ENCODE data around the gene GLYATL3. TPM values are rescaled to one million over a fixed set of nuclear protein-coding genes. Genes with fewer than 3 reads are reported as not detected.
"Not testable (repeated sequence)": the region's sequence is repeated elsewhere in the genome, so short reads cannot be mapped to it uniquely, and the experiment has no call there.

Gene GLYATL3
- total RNA-seq (not detected), polyA plus RNA-seq (not detected), total RNA-seq (0 to 0.09 (median 0) reads per million in 6 experiments)

DNA sequence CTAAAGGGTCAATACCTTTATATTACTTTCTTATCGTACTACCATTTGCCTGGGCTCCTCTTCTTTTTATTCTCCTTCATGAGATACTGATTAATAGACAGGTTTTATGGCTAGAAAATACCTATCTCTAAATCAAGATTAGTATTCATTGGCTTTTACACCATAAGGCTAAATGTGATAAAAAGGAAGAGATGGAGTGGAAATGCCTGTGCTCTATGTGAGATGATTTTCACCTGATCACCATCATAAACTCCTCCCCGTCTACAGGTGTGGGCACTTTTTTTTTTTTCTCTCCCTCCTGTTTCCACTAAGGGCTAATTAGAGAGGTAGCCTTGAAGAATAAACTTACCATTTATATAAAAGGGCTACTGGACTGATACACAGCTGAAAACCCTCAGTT, at the start of gene GLYATL3:
Gene GLYATL3 (plus strand): TSS at position 301 of the 400 bp plus-strand sequence. CDS start 12,068 bp downstream, outside the sequence.
- Mint-ChIP-seq H3K36me3 (peaks cover 0 to 2% (median 0%) of the 10 kb centered on the region in 3 donors), H3K4me3 (no peak within 1 kb of the TSS), H3K9me3 (no peaks in the 10 kb centered on the region), H3K4me1 (no peaks in the 10 kb centered on the region), H3K27ac (no peak within 1 kb of the TSS), H3K27me3 (peaks cover 0 to 8% (median 3%) of the 10 kb centered on the region in 5 donors)
- DNase-seq (no peak), ATAC-seq (no peak)
- POLR2A ChIA-PET = no interaction called here

DNA sequence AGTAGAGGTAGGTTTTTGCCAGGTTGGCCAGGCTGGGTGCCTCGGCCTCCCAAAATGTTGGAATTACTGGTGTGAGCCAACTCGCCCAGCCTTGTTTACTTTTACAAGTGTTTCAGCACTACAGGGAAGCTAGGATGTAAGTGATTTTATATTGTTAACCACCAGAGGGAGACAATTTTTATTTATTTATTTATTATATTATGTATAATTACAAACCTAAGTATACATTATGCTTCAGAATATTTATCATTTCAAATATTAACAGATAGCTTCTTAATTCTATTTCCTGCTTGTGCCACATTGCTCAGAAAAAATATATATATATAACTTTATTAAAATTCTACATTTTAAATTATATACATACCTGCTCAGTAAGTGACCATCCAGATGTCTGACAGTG, 46.5 kb upstream of the GLYATL3 start:
- no peaks in the 10 kb centered on the region for H3K27me3 Mint-ChIP-seq
- POLR2A ChIA-PET = no interaction called here
- H3K36me3 Mint-ChIP-seq = peaks cover 0 to 65% (median 14%) of the 10 kb centered on the region in 3 donors
- no peak for ATAC-seq
- no peak overlapping the region for H3K4me3 Mint-ChIP-seq
- no peaks in the 10 kb centered on the region for H3K9me3 Mint-ChIP-seq
- H3K4me1 Mint-ChIP-seq = peaks cover 0 to 7% (median 1%) of the 10 kb centered on the region in 4 donors
- no peak for DNase-seq
- no peak overlapping the region for H3K27ac Mint-ChIP-seq

DNA sequence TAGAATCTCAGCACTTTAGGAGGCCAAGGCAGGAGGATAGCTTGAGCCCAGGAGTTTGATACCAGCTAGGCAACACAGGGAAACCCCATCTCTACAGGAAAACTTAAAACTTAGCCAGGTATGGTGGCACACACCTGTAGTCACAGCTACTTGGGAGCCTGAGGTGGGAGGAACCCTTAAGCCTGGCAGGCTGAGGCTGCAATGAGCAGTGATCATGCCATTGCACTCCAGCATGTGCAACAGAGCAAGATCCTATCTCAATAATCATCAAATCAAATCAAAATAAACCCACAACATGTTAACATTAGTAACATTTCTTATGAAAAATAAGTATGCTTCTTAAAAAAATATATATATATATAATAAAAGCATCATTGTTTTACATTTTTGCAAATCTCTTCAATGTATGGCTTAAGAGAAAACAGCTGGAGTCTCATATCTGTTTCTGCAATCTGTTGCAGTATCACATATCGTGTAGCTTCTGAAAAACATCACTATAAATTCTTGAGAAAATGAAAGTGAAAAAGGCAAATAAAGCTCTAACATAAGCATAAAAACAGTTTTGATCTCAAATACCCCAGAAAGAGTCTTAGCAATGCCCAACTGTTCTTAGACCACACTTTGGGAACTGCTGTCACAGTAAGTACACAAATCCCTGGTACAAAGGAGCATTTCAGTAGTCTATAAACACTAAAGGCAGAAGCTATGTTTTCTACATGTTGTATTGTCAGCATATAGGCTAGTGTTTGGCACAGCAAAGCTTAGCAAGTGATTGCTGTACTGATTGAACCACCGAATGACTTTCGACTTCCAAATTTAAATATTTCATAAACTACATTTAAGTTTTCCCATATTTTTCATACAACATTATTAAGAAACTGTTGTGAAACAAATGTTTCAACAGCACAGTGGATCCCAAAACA, 44.7 kb upstream of the GLYATL3 start:
- POLR2A ChIA-PET = no interaction called here
- ATAC-seq (no peak), DNase-seq (no peak)
- H3K4me1 Mint-ChIP-seq = peaks cover 0 to 22% (median 11%) of the 10 kb centered on the region in 4 donors
- peaks cover 0 to 61% (median 18%) of the 10 kb centered on the region in 3 donors for H3K36me3 Mint-ChIP-seq
- H3K4me3 Mint-ChIP-seq = no peak overlapping the region
- no peaks in the 10 kb centered on the region for H3K27me3 Mint-ChIP-seq
- H3K9me3 Mint-ChIP-seq = no peaks in the 10 kb centered on the region
- no peak overlapping the region for H3K27ac Mint-ChIP-seq

DNA sequence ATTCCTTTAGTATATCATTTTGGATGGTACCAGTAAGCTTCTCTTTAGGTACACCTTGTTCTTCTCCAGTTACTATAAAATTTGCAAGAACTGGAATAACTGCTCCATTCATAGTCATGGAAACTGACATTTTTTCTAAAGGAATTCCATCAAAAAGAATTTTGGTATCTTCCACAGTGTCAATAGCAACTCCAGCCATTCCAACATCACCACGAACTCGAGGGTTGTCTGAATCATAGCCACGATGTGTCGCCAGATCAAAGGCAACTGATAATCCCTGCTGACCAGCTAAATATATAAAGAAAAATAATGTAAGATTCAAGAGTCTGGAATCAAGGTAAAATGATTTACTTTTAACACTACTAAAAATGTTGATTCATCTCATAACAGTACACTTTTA, 42.0 kb upstream of the GLYATL3 start:
- DNase-seq (no peak), ATAC-seq (no peak)
- Mint-ChIP-seq H3K27ac (no peak overlapping the region), H3K36me3 (peaks cover 0 to 40% (median 12%) of the 10 kb centered on the region in 3 donors), H3K9me3 (no peaks in the 10 kb centered on the region), H3K4me3 (no peak overlapping the region), H3K27me3 (no peaks in the 10 kb centered on the region), H3K4me1 (peaks cover 12 to 37% (median 33%) of the 10 kb centered on the region in 4 donors)
- POLR2A ChIA-PET = no interaction called here

DNA sequence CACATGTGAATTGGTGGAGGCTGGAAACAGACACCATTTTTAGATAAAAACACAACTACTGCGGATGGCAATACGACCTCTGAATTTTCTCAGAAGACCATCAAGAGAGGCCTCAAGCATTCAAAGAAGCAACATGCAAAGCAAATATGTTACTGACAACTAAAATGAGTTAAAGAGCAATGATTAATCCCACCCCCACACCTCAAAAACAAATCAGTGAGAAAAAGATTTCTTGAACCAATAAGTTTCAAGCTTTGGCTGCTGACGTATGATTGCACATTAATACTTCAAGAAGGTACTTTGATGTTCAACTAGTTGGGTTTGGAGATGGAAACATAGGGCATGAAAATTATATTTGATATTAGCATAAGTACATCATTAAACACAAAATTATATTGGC, 37.7 kb upstream of the GLYATL3 start:
- peaks cover 0 to 20% (median 9%) of the 10 kb centered on the region in 3 donors for H3K36me3 Mint-ChIP-seq
- ATAC-seq = no peak
- peak overlapping the region; percentile 94 to 100 (median 96) for H3K4me3 Mint-ChIP-seq
- H3K9me3 Mint-ChIP-seq = no peaks in the 10 kb centered on the region
- no peaks in the 10 kb centered on the region for H3K27me3 Mint-ChIP-seq
- H3K4me1 Mint-ChIP-seq = peaks cover 29 to 64% (median 60%) of the 10 kb centered on the region in 4 donors
- peak in 2 of 10 donors; percentile 19 to 34 for DNase-seq
- H3K27ac Mint-ChIP-seq = peak overlapping the region; percentile 71 to 99 (median 96)
- POLR2A ChIA-PET = interaction anchor here (0.6 kb wide), 1 partner anchor 14 kb away, joined by 3 read pairs; no protein-coding TSS in a partner anchor

DNA sequence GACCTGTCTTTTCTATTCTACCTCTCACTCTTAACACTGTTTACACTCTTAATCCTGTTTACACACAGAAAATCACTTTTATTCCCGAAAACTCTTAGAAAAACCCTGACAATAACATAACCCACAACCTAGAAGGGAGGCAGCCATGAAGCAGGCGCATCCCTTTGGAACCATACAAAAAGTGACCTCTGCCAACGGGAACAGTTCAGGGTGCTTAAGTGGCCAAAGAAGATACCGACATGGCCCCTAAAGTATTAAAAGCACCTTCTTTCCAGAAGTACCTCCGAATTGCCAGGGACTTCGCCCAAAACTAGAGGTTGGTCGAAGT, 37.2 kb upstream of the GLYATL3 start:
- no peak for DNase-seq
- Mint-ChIP-seq H3K27ac (peak overlapping the region; percentile 93 to 99 (median 96)), H3K4me3 (peak overlapping the region; percentile 94 to 100 (median 96)), H3K9me3 (no peaks in the 10 kb centered on the region), H3K27me3 (no peaks in the 10 kb centered on the region), H3K4me1 (peaks cover 29 to 64% (median 60%) of the 10 kb centered on the region in 4 donors), H3K36me3 (peaks cover 0 to 17% (median 6%) of the 10 kb centered on the region in 3 donors)
- peak in 1 of 2 donors; percentile 4 for ATAC-seq
- POLR2A ChIA-PET = no interaction called here

DNA sequence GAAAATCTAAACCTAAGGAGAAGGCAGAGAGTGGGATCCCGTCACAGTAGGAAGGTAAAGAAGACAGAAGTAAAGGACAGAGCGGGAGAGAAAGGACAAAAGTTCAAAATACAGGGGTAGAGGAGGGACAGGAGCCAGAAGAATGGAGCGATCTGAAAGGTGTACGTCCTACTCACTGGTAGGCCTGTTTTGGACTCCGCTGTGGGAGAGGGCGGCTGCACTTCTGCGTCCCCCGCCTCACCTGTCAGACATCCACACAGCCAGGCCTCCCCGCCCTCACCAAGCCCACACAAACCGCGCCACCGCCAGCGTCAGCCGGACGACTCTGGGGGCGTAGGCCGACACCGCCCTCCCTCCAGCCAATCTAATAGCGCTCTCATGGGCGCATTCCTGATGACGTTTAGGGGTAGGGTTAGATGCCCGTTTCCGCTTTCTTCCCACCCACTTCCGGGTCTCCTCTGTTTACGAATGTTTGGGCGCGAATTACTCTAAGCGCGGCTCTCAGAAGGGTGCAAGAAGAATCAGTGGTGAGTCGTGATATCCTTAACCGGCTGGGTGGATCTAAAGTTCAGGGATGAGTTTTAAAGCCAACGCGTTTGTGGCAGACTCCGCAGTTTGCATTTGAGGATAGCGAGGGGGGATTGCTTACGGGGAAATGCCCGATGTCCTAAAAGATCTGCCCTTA, 36.7 kb upstream of the GLYATL3 start, which contains the start of the genes CENPQ and MMUT:
Gene CENPQ (plus strand): TSS at position 444 of the 685 bp plus-strand sequence. CDS start 6,807 bp downstream, outside the sequence.
Gene MMUT (minus strand): TSS at position 327 of the 685 bp plus-strand sequence. CDS start 3,787 bp downstream, outside the sequence.
- ATAC-seq (peak; percentile 95 to 99), DNase-seq (peak; percentile 74 to 96 (median 92))
- H3K4me3 Mint-ChIP-seq = peak within 1 kb of the TSS; percentile 94 to 100 (median 96)
- POLR2A ChIA-PET = no interaction called here
- peak within 1 kb of the TSS; percentile 93 to 99 (median 96) for H3K27ac Mint-ChIP-seq
- H3K4me1 Mint-ChIP-seq = peaks cover 29 to 68% (median 61%) of the 10 kb centered on the region in 4 donors
- peaks cover 0 to 13% (median 6%) of the 10 kb centered on the region in 3 donors for H3K36me3 Mint-ChIP-seq
- H3K27me3 Mint-ChIP-seq = no peaks in the 10 kb centered on the region
- H3K9me3 Mint-ChIP-seq = no peaks in the 10 kb centered on the region

DNA sequence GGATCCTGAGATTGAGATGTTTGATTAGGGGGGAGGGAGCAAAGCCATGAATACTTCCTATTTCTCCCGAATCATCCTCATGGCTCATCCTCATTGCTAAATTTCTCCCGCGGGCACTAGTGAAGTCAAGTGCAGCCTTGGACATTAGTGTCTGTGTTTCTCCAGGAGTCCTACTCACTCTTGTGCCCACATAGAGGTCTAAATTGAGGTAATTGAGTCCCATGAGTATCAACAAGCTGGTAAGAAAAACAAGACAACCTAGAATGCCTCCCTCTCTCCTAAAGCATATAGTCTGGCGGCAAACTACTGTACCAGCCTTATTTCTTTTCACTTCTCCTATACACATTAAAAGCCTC, 36.1 kb upstream of the GLYATL3 start:
- POLR2A ChIA-PET = no interaction called here
- H3K4me3 Mint-ChIP-seq = peak overlapping the region; percentile 94 to 100 (median 96)
- no peaks in the 10 kb centered on the region for H3K9me3 Mint-ChIP-seq
- H3K4me1 Mint-ChIP-seq = peaks cover 29 to 70% (median 60%) of the 10 kb centered on the region in 4 donors
- no peak for DNase-seq
- peaks cover 0 to 7% (median 3%) of the 10 kb centered on the region in 3 donors for H3K36me3 Mint-ChIP-seq
- no peaks in the 10 kb centered on the region for H3K27me3 Mint-ChIP-seq
- no peak for ATAC-seq
- peak overlapping the region; percentile 93 to 99 (median 96) for H3K27ac Mint-ChIP-seq

DNA sequence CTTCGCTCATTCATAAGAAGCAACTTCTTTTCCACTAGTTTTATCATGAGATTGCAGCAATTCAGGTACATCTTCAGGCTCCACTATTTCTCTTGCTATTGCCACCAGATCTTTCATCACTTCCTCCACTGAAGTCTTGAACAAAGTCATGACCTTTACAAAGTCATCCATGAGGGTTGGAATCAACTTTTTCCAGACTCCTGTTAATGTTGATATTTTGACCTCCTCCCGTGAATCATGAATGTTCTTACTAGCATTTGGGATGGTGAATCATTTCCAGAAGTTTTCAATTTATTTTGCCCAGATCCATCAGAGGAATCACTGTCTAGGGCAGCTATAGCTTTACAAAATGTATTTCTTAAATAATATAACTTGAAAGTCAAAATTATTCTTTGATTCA, 35.0 kb upstream of the GLYATL3 start:
- no peaks in the 10 kb centered on the region for H3K27me3 Mint-ChIP-seq
- POLR2A ChIA-PET = no interaction called here
- H3K4me3 Mint-ChIP-seq = peak overlapping the region in 9 of 10 donors; percentile 7 to 99 (median 48)
- ATAC-seq (no peak), DNase-seq (no peak)
- no peaks in the 10 kb centered on the region for H3K36me3 Mint-ChIP-seq
- H3K9me3 Mint-ChIP-seq = no peaks in the 10 kb centered on the region
- H3K27ac Mint-ChIP-seq = peak overlapping the region in 2 of 10 donors; percentile 1 to 78
- H3K4me1 Mint-ChIP-seq = peaks cover 29 to 63% (median 51%) of the 10 kb centered on the region in 4 donors

DNA sequence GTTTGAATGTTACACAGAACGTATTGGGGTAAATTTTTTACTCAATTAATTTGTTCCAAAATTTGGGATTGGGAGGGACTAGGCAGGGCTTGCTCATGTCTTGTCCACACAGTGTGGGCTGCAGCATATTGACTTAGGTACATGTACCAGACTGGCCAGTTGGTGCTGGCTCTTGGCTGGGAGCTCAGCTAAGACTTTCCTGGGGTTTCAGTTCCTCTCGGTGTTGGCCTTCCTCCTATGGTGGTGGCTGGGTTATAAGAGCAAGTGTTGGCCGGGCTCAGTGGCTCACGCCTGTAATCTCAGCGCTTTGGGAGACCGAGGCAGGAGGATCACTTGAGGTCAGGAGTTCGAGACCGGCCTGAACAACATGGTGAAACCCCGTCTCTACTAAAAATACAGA, 31.7 kb upstream of the GLYATL3 start:
- peaks cover 16 to 34% (median 29%) of the 10 kb centered on the region in 4 donors for H3K4me1 Mint-ChIP-seq
- H3K9me3 Mint-ChIP-seq = no peaks in the 10 kb centered on the region
- no peaks in the 10 kb centered on the region for H3K27me3 Mint-ChIP-seq
- POLR2A ChIA-PET = no interaction called here
- H3K36me3 Mint-ChIP-seq = peaks cover 0 to 17% (median 6%) of the 10 kb centered on the region in 3 donors
- H3K4me3 Mint-ChIP-seq = no peak overlapping the region
- ATAC-seq (no peak), DNase-seq (no peak)
- H3K27ac Mint-ChIP-seq = peak overlapping the region in 1 of 10 donors; percentile 67

DNA sequence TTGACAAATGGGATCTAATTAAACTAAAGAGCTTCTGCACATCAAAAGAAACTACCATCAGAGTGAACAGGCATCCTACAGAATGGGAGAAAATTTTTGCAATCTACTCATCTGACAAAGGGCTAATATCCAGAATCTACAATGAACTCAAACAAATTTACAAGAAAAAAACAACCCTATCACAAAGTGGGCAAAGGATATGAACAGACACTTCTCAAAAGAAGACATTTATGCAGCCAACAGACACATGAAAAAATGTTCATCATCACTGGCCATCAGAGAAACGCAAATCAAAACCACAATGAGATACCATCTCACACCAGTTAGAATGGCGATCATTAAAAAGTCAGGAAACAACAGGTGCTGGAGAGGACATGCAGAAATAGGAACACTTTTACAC, 23.2 kb upstream of the GLYATL3 start:
- ATAC-seq, H3K4me3 Mint-ChIP-seq, POLR2A ChIA-PET, H3K9me3 Mint-ChIP-seq, H3K27me3 Mint-ChIP-seq, H3K27ac Mint-ChIP-seq, H3K4me1 Mint-ChIP-seq, DNase-seq: not testable (repeated sequence)
- peaks cover 10 to 53% (median 44%) of the 10 kb centered on the region in 3 donors for H3K36me3 Mint-ChIP-seq

DNA sequence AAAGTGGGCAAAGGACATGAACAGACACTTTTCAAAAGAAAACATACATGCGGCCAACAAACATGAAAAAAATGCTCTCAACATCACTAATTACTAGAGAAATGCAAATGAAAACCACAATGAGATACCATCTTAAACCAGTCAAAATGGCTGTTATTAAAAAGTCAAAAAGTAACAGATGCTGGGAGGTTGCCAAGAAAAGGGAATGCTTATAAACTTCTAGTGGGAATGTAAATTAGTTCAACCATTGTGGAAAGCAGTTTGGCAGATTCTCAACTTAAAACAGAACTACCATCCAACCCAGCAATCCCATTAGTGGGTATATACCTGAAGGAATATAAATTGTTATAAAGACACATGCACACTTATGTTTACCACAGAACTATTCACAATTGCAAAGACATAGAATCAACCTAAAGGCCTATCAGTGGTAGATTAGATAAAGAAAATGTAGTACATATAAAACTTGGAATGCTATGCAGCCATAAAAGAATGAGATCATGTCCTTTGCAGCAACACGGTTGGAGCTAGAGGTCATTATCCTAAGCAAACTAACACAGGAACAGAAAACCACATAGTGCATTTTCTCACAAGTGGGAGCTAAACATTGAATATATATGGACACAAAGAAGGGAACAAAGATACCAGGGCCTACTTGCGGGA, 20.3 kb upstream of the GLYATL3 start:
- ATAC-seq = no peak
- H3K36me3 Mint-ChIP-seq = peaks cover 10 to 34% (median 33%) of the 10 kb centered on the region in 3 donors
- H3K27ac Mint-ChIP-seq = no peak overlapping the region

More for the DNA sequence above, 20.3 kb upstream of the GLYATL3 start:
- H3K4me1 Mint-ChIP-seq = peaks cover 0 to 3% (median 0%) of the 10 kb centered on the region in 4 donors
- no peak overlapping the region for H3K4me3 Mint-ChIP-seq
- H3K27me3 Mint-ChIP-seq = no peaks in the 10 kb centered on the region
- no peak for DNase-seq
- H3K9me3 Mint-ChIP-seq = peaks cover 0 to 6% (median 0%) of the 10 kb centered on the region in 9 donors
- POLR2A ChIA-PET = no interaction called here
